SKM-1 (cell line): ENCODE data around the gene UEVLD.
"Not testable (repeated sequence)": the region's sequence is repeated elsewhere in the genome, so short reads cannot be mapped to it uniquely, and the experiment has no call there.

Source experiments
- DNase-seq: peaks from one replicate; lab custom pipeline; 2025; ENCODE audit not compliant: unreplicated experiment; lab: John Stamatoyannopoulos, UW

The UEVLD gene

DNA sequence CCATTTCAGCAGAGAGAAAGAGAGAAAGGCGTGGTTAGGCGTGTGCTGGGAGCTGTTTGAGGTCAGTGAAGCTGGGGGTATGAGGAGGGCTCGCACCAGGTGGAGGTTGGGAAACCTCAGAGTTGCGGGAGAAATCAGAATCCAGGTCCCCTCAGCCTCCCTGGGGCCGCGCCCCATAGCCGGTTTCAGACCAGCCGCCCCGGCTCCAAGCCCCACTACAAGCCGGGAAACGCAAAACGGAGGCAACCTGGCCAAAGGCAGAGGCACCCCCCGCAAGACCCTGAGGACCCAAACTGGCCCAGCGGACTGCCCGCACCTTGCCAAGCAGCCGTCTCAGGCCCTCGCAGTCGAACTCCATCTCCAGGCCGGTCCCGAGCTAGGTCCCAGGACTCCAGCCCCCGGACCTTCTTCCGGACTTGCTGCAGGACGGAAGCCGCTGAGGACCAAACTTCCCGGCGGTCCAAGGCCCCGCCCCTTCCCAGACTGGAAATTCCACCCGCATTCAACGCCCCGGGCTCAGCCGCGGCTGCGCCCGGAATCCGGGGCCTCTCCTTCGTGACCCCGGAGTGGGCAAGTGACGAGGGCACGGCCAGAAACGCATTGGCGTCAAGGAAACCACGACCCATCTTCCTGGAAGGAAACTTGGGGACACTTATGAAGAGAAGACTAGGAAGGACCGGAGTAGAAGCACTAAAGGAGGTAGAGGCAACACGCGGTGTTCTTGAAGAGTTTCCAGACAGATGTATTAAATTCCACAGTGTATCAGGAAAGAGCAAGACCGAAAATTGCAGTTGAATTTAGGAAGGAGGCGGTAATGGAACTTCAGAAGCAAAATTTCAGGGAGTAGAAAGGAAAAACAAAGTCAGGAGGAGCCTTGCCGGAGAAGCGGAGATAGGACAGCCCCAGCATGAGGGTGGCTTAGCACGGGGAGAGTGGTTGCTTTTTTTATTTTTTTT lies at the start of gene UEVLD:
UEVLD (minus strand) TSS at position 438 of the 956 bp plus-strand sequence; CDS start at position 358, 80 bp downstream.
- DNase-seq: peak; percentile 46

DNA sequence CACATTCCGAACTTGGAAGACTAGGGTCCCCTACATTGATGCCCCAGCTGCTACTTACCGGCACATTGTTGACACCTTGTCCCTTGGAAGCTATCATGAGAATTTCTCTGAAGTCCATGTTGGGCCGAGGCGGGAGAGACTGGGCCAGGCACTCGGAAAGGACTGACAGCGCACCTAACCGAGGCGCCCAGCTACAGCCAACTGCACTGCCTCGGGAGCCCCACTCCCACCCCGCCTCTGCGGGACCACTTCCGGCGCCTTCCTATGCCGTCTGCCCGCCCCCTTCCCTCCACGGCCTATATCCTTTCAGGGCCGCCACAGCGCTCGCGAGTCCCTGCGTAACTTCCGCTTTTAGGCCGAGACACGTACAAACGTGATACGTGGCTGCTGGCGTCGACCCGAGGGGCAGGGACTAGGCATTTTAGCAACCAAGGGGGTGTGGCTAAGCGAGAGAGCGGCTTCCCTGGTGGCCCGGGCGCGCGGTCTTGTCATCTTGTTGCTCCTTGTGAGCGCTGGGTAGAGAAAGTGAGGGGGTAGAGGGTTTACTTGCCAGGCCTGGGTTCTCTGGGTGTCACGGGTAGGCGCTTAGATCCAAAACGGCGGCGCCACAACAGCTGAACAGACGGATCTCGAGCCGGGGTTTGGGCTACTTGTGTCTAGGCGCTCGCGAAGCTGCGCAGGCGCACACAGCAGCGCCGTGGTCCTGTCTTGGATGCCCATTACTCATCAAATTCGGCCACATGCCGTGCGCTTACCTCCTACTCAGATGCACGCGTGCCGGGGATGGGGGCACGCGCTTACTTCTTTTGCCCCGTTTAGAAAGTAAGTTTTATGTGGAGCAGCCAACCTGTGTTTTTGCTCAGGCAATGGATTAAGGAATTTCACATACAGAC lies 45.9 kb upstream of the UEVLD start, which contains the start of gene SPTY2D1:
SPTY2D1 (minus strand) TSS at position 203 of the 893 bp plus-strand sequence; CDS start at position 118, 85 bp downstream.
- DNase-seq: peak; percentile 96

DNA sequence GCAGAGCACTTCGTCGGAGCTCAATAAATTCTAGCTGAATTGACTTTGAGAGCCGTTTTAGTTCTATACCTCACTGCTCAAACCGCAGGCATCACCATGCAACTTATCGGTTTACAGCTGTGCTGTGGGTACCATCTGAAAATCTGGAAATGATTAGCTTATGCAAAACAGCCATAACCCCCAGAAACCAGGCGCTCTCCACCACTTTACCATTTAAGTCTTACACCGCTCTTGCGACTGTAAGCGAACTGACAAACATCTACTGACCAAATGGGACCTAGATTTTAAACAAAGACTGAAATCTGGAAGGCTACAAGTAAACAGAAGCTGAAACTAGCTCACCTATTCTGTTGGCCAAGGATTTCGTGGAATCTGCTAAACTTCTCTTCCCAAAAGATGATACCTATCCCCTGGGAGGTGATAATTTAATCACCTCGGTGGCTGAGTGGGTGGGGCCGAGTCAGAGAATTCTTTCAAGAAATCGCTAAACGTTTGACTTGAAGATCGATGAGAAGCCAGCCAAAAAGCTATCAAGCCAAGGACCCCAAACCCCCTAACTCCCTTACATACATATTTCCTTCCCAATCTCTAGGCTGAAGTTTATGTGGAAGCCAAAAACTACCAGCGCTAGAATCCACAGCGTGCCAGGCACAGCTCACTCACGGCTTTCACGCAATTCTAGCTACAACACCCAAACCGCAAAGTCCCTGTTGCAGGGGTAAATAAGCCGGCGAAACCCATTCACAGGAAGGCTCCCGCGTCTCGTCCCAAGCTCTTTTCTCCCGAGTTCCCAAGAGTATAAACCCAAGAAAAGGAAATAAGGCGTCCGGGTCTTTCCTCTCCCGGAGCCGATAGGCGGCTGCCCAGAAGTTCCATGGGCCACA lies 45.0 kb upstream of the UEVLD start:
- DNase-seq: no peak

DNA sequence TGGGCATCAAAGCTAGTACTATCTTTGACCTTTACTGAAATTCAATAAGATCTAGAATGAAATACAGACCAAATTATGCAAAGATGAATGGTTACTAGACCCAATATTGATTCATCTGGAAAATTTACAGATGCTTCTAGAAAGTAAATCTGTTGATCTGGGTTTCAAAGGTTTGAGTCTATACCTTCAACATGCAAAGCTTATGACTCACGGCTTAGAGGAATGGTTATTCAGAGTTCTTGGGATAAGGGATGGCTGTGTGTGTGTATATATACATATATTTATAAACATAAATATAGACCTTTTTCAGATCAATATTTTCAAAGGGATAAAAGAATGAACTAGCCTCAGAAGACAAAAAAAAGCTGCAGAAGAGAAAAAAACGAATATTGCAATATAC lies 44.3 kb upstream of the UEVLD start:
- no peak for DNase-seq

DNA sequence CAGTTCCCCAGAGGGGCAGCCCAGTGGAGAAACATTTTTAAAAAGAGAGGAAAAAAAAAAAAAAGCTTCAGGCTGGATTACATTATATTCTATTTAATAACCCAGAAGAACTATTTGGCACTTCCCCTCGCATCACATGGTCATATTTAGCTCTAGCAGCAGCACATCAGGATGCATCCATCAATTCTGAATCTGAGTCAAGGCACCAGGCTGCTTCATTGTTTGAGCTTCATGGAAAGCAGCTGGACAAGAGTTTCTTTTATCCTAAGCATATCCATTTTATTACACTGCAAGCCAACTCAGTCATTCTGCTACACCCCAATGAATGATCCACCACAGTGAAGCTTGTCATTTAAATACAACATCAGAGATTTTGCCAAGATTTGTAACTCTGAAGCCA lies 35.6 kb upstream of the UEVLD start:
- no peak for DNase-seq

DNA sequence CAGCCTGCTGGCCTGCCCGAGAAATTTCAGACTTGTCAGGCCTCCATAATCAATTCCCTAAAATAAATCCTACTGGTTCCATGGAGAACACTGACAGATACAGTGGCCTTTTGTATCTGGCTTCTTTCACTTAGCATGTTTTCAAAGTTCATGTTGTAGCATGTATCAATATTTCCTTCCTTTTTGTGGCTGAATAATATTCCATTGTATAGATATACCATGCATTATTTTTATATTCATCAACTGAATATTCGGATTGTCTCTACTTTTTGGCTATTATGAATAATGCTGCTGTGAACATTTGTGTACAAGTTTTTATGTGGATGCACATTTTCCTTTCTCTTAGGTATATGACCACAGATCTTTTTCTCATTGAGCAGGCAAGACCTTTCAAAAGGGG lies 35.2 kb upstream of the UEVLD start:
- DNase-seq: no peak

DNA sequence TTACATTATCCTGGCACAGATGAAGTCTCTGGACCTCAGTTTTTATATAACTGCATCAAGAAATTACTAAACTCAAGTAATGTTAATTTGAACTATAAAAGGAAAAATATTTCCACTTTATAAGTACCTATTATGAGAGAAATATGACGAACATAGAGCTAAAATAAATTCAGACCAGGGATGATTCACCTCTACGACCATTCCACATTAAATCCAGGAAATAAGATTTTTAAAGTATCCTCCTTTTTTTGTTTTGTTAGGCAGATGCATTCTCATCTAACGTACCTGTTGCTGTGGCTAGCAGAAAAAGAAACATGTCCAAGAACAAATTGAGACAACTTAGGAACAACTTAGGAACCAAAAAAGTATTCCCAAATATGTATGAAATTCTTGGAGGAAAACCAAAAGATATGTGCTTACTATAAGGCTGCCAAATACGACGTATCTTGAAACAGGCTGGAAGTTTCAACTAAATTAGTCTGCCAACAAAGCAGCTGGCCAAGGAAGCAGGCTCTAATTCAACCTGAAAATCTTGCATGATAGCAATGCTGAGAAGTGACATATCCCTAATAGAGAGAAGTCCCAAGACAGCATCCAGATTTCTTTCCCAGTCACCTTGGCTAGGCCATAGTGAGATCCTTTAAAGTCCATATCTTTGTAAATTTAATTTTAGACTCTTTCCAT lies 29.9 kb upstream of the UEVLD start:
- no peak for DNase-seq

DNA sequence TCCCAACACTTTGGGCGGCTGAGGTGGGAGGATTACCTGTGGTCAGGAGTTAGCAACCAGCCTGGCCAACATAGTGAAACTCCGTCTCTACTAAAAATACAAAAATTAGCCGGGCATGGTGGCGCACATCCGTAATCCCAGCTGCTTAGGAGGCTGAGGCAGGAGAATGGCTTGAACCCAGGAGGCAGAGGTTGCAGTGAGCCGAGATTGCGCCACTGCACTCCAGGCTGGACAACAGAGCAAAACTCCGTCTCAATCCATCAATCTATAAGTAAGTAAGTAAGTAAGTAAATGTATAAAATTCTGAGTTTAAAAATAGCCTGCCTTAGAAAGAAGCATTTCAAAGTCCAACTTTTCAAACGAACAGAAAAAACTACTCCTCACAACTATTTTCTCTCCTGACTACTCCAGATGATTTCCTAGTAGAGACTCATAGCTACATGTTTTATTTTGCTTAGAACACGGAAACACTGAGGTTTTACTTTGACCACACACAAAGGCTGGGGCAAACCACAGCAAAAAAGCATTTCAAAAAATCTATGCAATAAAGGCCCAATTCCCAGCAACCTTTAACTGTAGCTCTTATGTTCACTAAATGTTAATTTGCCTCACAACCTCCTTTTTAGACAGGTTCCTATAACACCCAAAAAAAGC lies 29.3 kb upstream of the UEVLD start:
- DNase-seq: no peak

DNA sequence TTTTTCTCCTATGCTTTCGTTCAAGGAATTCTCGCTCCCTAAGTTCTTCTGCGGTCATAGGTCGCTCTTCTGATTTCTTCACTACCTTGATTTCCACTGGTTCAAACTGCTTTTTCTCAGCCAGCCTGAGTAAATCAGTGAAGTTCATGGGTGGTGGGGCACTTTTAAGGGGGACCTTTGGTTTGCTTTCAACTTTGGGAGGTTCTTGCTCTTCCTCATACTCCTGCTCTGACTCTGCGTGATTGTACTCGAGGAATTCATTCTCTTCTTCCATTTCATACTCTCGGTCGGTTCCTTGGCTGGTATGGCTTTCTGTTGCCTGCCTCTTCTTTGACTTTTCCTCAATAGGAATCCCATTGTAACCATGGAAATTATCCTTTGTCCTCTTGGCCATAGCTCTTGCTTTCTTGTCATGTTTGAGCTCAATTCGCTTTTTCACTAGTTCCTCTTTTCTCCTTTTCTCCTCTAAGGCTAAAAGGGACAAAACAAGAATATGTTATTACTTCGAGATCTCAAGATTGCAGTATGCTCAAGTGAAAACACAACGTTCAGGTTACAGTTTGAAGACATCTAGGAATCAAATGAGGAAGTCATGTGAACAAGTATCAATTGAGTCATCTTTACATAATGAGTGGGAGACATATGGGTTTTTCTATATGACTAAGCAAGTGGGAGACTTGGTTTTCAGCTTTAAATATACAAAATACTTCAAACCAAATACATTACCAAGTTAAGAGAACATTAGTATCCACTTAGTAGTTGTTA lies 27.3 kb upstream of the UEVLD start:
- DNase-seq: peak; percentile 28

DNA sequence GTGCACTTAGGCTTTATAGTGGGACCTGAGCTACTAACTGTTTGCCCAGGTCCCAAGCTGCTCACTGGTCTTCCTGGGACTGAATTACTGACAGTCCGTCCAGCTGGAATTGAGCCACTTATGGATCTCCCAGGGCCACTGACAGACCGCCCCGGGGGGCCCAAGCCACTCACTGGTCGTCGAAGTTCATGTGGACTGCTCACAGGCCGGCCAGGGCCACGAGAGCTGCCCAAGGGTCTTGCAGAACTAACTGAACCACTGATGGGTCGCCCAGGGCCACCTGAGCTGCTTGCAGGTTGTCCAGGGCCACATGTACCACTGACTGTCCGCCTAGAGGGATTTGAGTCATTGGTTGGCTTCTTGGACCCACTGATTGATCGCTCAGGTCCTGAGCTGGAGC lies 26.1 kb upstream of the UEVLD start:
- DNase-seq: no peak

DNA sequence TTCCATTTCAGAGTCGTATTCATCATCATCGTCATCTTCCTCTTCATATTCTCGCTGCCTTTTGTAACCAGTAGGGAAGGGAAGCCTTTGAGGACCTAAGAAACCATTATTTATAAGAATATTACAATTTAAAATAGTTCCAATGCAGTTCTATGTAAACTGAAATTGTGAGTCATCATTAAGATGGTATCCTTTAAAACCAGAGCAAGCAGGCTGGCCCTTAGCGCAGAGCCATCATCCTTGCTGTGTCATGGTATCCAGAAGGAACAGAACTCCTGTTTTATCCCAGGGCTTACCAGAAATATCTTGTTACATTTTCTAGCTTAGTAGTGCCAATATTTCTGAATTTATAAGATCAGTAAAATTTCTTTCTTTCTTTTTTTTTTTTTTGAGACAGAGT lies 23.9 kb upstream of the UEVLD start:
- DNase-seq: no peak

DNA sequence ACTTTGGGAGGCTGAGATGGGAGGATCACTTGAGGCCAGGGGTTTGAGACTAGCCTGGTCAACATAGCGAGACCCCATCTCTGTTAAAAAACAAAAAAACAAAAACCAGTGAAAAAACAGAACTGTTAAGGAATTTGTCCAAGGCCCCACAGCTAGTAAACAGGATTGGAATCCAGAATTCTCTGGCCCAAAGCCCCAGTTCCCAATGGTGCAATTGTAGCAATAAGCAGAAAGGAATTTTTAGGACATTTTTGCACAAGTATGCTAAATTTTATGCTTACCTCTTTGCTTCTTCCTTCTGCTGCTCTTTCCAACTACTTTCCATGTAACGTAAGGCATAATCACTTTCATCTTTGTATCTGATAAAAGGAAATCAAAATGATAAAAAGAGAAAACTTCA lies 22.7 kb upstream of the UEVLD start:
- no peak for DNase-seq

DNA sequence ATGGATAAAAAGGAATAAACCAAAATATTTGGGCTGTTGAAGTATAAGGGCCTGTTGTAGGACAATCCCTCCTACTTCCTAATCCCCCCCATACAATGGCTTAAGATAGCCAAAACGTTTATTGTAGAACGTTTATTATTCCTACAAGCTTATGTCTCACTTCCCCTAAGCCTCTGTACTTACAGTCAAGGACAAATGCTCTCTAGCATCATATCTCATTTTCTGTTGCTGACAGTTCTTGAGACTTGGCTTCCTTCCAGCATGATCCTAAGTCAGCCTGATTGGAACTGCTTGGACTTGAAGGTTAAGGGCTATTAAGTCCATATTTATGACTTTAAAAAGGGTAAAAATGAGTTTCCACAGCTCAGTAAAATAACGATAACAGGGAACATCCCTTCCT lies 19.8 kb upstream of the UEVLD start:
- no peak for DNase-seq

DNA sequence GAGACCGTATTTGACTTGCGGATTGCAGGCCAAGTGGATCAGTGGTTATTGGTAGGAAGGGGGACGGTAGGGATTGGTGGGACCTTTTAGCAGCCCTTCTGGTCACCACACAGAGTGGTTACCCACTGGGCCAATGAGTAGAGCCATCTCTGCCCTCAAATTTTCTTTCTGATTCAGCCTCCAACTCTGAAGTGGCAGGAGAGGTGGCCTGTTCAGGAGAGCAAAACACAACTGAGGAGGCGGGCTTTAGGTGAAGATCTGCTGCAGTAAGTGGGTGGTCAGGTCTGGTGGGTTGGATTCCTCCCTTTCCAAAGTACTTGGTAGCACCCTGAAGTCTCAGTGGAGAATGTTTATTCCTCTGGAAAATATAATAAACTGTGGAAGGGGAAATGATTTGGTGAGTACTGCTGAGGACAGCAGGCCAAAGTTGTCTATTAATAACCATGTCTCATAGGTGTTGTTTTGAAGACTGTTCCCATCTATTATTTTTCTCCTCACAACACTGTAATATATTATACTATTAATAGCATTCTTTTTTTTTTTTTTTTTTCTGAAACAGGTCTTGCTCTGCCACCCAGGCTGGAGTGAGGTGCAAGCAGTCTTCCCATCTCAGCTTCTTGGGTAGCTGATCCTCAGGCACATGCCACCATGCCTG lies 12.5 kb upstream of the UEVLD start:
- DNase-seq: no peak

DNA sequence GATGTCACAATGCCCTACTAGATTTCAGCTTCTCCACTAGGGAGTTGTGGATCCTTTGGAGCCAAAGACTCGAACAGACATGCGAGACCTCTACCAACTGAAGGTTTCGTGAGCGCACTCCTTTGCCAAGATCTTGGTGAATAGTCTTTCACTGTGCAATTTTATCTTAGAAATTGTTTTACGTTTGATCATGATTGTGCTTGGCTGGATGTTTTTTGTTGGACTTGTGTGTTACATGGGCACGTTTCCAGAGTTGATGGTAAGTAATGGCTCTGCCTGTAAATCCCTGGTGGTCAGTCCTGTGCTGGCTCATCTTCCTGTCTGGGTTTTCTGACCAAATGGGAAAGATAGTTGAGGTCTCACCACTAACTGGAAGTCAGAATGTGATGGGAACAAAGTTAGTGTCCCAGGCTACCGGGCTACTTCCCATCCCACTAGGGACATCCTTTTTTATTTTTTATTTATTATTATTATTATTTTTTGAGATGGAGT lies 11.3 kb upstream of the UEVLD start, which contains the start of gene MISFA:
MISFA (plus strand) TSS at position 51 of the 492 bp plus-strand sequence; CDS start at position 191, 140 bp downstream.
- no peak for DNase-seq

DNA sequence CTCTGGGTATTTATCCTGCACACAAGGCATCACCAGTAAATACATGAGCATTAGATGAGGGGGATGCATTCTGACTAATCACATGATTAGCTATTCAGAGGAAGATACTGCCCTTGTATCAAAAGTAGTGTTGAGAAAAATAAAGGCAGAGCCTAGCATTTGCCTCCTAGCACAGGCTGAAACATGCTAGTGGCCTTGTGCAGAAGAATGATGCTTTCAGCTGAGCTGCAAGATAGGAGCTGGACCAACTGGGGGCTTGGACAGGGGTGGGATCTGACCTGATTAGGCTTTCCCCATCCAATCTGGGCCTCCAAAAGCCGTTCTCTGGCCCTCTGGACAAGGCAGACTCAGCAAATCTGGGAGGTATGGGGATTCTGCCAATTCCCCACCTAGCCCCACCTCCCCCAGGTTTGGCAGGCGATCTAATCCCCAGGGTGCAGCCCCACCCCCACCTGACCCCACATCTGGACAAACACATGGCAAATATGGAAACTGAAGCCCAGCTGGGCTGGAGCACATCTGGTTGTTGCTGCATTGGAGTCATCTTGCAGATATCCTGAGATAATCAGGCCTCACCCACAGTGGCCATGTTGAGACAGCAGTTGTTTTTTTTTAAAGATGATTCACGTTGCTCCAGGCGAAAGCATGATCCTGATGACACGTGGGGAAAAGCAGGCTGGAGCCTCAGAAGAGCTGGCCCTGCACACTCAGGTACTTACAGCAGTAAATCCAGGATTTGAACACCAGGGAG lies 6.6 kb upstream of the UEVLD start:
- DNase-seq: no peak

DNA sequence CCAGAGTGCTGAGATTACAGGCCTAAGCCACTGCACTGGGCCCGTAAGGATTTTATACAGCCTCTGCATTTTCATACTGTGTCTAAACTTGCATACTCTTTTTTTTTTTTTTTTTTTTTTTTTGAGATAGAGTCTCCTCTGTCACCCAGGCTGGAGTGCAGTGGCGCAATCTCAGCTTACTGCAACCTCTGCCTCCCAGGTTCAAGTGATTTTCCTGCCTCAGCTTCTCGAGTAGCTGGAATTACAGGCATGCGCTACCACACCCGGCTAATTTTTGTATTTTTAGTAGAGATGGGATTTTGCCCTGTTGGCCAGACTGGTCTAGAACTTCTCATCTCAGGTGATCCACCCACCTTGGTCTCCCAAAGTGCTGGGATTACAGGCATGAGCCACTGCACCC lies 5.6 kb upstream of the UEVLD start:
- DNase-seq: not testable (repeated sequence)
